AG04450 (cell line): ENCODE data around the gene CAPRIN1. TPM values are rescaled to one million over a fixed set of nuclear protein-coding genes. Genes with fewer than 3 reads are reported as not detected.

Experiments
- CTCF ChIA-PET: fragments of 300-600, 350-600 bp; formaldehyde crosslinking; extraction: SDS; loops from one replicate; lab custom pipeline; 2022; ENCODE audit warnings: antibody characterized with exemption, inconsistent platforms; lab: Charles Lee
- POLR2A ChIA-PET: fragments of 350-600 bp; formaldehyde crosslinking; extraction: SDS; loops from one replicate; lab custom pipeline; 2021; ENCODE audit warnings: antibody characterized with exemption, inconsistent platforms; lab: Yijun Ruan, JAX
- DNase-seq: peaks from one replicate; pipeline ENCODE4 v3.0.0-alpha.2; 2011; ENCODE audit warnings: low read depth, low spot score
- H3K27ac ChIP-seq: one replicate; pipeline ENCODE4 v1.5.1; 2012; ENCODE audit warnings: low read depth, low read length, control low read depth
- H3K27me3 ChIP-seq: one replicate; pipeline ENCODE4 v1.6.0; 2012; ENCODE audit warnings: low read length; ENCODE audit not compliant: control insufficient read depth, insufficient read depth
- H3K4me3 ChIP-seq: 2 replicates; pipeline ENCODE4 v1.5.1; 2011; ENCODE audit warnings: mild to moderate bottlenecking, low read depth, low read length, control low read depth
- H3K9me3 ChIP-seq: 2 replicates; pipeline ENCODE4 v1.5.1; 2012; ENCODE audit warnings: low read length; ENCODE audit not compliant: control insufficient read depth, insufficient read depth
- polyA plus RNA-seq: library from polyadenylated mRNA; depleted of rRNA; stranded (reverse); fragments of >200 nt; gene quantifications from 2 replicates; pipeline ENCODE4 v1.2.3, GENCODE V29; 2011
- TF ChIP-seq, protein P1 (sequence below): IDR thresholded peaks from 2 replicates; pipeline ENCODE4 v1.5.1; 2011; ENCODE audit warnings: low read depth, low read length, control low read depth, inconsistent platforms

The CAPRIN1 gene
- polyA plus RNA-seq, 1 experiment: 251 TPM

- POLR2A ChIA-PET: no interaction called here
- DNase-seq: no peak
- Histone ChIP-seq H3K9me3 (no peaks in the 10 kb centered on the region), H3K27ac (no peak overlapping the region), H3K27me3 (peaks cover 5% of the 10 kb centered on the region), H3K4me3 (no peak overlapping the region)
- CTCF ChIA-PET: interaction anchor here (0.6 kb wide), 1 partner anchor 186 kb away, joined by 3 read pairs; no protein-coding TSS in a partner anchor
- TF ChIP-seq, protein P1, sequence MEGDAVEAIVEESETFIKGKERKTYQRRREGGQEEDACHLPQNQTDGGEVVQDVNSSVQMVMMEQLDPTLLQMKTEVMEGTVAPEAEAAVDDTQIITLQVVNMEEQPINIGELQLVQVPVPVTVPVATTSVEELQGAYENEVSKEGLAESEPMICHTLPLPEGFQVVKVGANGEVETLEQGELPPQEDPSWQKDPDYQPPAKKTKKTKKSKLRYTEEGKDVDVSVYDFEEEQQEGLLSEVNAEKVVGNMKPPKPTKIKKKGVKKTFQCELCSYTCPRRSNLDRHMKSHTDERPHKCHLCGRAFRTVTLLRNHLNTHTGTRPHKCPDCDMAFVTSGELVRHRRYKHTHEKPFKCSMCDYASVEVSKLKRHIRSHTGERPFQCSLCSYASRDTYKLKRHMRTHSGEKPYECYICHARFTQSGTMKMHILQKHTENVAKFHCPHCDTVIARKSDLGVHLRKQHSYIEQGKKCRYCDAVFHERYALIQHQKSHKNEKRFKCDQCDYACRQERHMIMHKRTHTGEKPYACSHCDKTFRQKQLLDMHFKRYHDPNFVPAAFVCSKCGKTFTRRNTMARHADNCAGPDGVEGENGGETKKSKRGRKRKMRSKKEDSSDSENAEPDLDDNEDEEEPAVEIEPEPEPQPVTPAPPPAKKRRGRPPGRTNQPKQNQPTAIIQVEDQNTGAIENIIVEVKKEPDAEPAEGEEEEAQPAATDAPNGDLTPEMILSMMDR: no peak
Measured at GRCh38 chr11:34013898-34014571, 37.5 kb upstream of the CAPRIN1 start.

DNA sequence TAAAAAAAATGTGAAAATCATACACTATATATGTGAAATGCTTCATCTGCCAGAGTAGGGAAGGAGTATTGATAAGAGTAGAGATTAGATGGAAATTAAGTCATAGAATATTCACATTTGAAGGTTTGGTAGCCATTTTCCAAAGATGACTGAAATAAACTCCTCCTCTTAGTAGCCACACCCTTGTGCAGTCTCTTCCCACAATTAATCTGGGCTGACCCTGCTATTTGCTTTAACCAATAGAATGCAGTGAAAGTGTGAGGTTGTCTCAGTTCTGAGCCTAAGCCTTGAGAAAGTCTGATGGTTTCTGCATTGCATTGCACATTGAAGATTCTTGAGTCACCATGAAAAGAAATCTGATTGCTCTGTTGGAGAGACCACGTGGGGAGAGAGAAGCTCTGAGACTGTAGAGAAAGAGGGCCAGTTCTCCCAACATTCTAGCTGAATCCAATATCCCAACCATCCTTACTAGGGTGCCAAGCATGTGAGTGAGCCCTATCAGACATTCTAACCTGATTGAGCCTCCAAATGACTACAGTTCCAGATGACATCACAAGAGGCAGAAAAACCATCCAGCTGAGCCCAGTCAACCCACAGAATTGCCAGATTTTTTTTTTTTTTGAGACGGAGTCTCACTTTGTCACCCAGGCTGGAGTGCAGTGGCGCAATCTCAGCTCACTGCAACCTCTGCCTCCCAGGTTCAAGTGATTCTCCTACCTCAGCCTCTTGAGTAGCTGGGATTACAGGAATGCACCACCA, 29.4 kb upstream of the CAPRIN1 start:
- DNase-seq: no peak
- CTCF ChIA-PET: no interaction called here

GRCh38 chr11:34026432-34026831, 25.1 kb upstream of the CAPRIN1 start:
- TF ChIP-seq, protein P1: no peak
- Histone ChIP-seq H3K27ac (no peak overlapping the region), H3K9me3 (peaks cover 4% of the 10 kb centered on the region), H3K27me3 (peaks cover 7% of the 10 kb centered on the region), H3K4me3 (no peak overlapping the region)
- no peak for DNase-seq
- ChIA-PET CTCF (interaction anchor here (1.4 kb wide), 1 partner anchor 39 kb away, joined by 3 read pairs; no protein-coding TSS in a partner anchor), POLR2A (no interaction called here)

More for the DNA sequence above, 29.4 kb upstream of the CAPRIN1 start:
- POLR2A ChIA-PET: no interaction called here
- Histone ChIP-seq H3K27ac (no peak overlapping the region), H3K9me3 (peaks cover 4% of the 10 kb centered on the region), H3K27me3 (peaks cover 11% of the 10 kb centered on the region), H3K4me3 (no peak overlapping the region)
- TF ChIP-seq, protein P1: no peak

- POLR2A ChIA-PET: no interaction called here
- H3K27me3 ChIP-seq: peaks cover 6% of the 10 kb centered on the region
- H3K27ac ChIP-seq: no peak overlapping the region
- TF ChIP-seq, protein P1: no peak
- no peak overlapping the region for H3K4me3 ChIP-seq
- CTCF ChIA-PET: interaction anchor here (1.0 kb wide), 1 partner anchor 40 kb away, joined by 4 read pairs; no protein-coding TSS in a partner anchor
- DNase-seq: no peak
- no peaks in the 10 kb centered on the region for H3K9me3 ChIP-seq
Measured at GRCh38 chr11:34027516-34028408, 23.8 kb upstream of the CAPRIN1 start.
